Large intestine (tissue), 3 donors: Measurements from ENCODE around the gene VPS35. TPM values are rescaled to one million over a fixed set of nuclear protein-coding genes. Genes with fewer than 3 reads are reported as not detected.
"Not testable (repeated sequence)": the region's sequence is repeated elsewhere in the genome, so short reads cannot be mapped to it uniquely, and the experiment has no call there.

Experiments
- DNase-seq, 2 donors: peaks; one replicate each; pipeline versions ENCODE4 v3.0.0 to v3.0.0-alpha.2; 2013
- H3K27ac ChIP-seq: one replicate; pipeline ENCODE4 v1.5.1; 2013; ENCODE audit warnings: low read length
- H3K27me3 ChIP-seq: 2 replicates; pipeline ENCODE4 v1.6.1; 2013; ENCODE audit warnings: low read length; ENCODE audit not compliant: control insufficient read depth, insufficient read depth
- H3K36me3 ChIP-seq: 2 replicates; pipeline ENCODE4 v1.6.1; 2013; ENCODE audit warnings: low read length; ENCODE audit not compliant: control insufficient read depth, insufficient read depth
- H3K4me1 ChIP-seq: one replicate; pipeline ENCODE4 v1.6.1; 2013; ENCODE audit warnings: low read length; ENCODE audit not compliant: control insufficient read depth, insufficient read depth
- H3K4me3 ChIP-seq: one replicate; pipeline ENCODE4 v1.5.1; 2013; ENCODE audit warnings: low read length
- H3K9me3 ChIP-seq: one replicate; pipeline ENCODE4 v1.6.1; 2013; ENCODE audit warnings: mild to moderate bottlenecking, low read depth, low read length, moderate library complexity; ENCODE audit not compliant: control insufficient read depth
- WGBS: methylation state at CpG from one replicate; pipeline ENCODE4 v1.1.5; 2013; ENCODE audit warnings: low lambda C conversion rate; ENCODE audit not compliant: insufficient coverage; 5-methylcytosine and 5-hydroxymethylcytosine counted together
- polyA plus RNA-seq: library from polyadenylated mRNA; unstranded; fragments of 120-200 nt; gene quantifications from one replicate; pipeline ENCODE4 v1.2.1, GENCODE V29; 2013

VPS35 gene
- polyA plus RNA-seq, 1 donor: 158 TPM

- no CpG with 5 or more reads among the region's 5 CpGs for WGBS
- Histone ChIP-seq H3K4me1 (peaks cover 3% of the 10 kb centered on the region), H3K27ac (no peak overlapping the region), H3K4me3 (no peak overlapping the region), H3K9me3 (peaks cover 2% of the 10 kb centered on the region), H3K36me3 (peaks cover 17% of the 10 kb centered on the region), H3K27me3 (no peaks in the 10 kb centered on the region)
- no peak for DNase-seq
These were observed 7.0 kb upstream of the VPS35 start for GRCh38 chr16:46695937-46696336.

GRCh38 chr16:46693598-46693997 is 4.6 kb upstream of the VPS35 start:
- WGBS: no CpG with 5 or more reads among the region's 2 CpGs
- Histone ChIP-seq H3K4me1 (peaks cover 7% of the 10 kb centered on the region), H3K4me3 (no peak overlapping the region), H3K27me3 (no peaks in the 10 kb centered on the region), H3K9me3 (peaks cover 2% of the 10 kb centered on the region), H3K36me3 (peaks cover 17% of the 10 kb centered on the region), H3K27ac (no peak overlapping the region)
- no peak for DNase-seq

GRCh38 chr16:46691726-46692125 is 2.7 kb upstream of the VPS35 start:
- Histone ChIP-seq H3K4me3 (no peak overlapping the region), H3K9me3 (peaks cover 2% of the 10 kb centered on the region), H3K27me3 (no peaks in the 10 kb centered on the region), H3K27ac (peak overlapping the region; percentile 96), H3K36me3 (peaks cover 13% of the 10 kb centered on the region), H3K4me1 (peaks cover 7% of the 10 kb centered on the region)
- WGBS: no CpG with 5 or more reads among the region's 4 CpGs
- peak in 1 of 2 donors; percentile 55 for DNase-seq

GRCh38 chr16:46690281-46691178 is 1.6 kb upstream of the VPS35 start:
- H3K27ac ChIP-seq: peak overlapping the region; percentile 96
- H3K27me3 ChIP-seq: no peaks in the 10 kb centered on the region
- H3K9me3 ChIP-seq: peaks cover 2% of the 10 kb centered on the region
- H3K36me3 ChIP-seq: peaks cover 7% of the 10 kb centered on the region
- WGBS: no CpG with 5 or more reads among the region's 21 CpGs
- peak overlapping the region; percentile 81 for H3K4me3 ChIP-seq
- H3K4me1 ChIP-seq: peaks cover 7% of the 10 kb centered on the region
- peak; percentile 70 to 85 for DNase-seq

- DNase-seq: peak; percentile 97 to 98
- H3K4me3 ChIP-seq: peak within 1 kb of the TSS; percentile 81
- H3K27me3 ChIP-seq: no peaks in the 10 kb centered on the region
- H3K9me3 ChIP-seq: peaks cover 2% of the 10 kb centered on the region
- WGBS: 0% methylated on average over 5 of the region's 79 CpGs
- peak within 1 kb of the TSS; percentile 96 for H3K27ac ChIP-seq
- H3K36me3 ChIP-seq: peaks cover 4% of the 10 kb centered on the region
- H3K4me1 ChIP-seq: peaks cover 7% of the 10 kb centered on the region
These were observed 645 bp upstream of the VPS35 start, which contains the start of gene ORC6 for GRCh38 chr16:46689365-46690280. Gene ORC6 (plus strand): TSS chr16:46689659. CDS start chr16:46689706, 47 bp downstream.

GRCh38 chr16:46688101-46688653 is 801 bp downstream of the VPS35 start:
- Histone ChIP-seq H3K4me1 (peaks cover 11% of the 10 kb centered on the region), H3K27me3 (no peaks in the 10 kb centered on the region), H3K4me3 (peak overlapping the region; percentile 81), H3K9me3 (peaks cover 2% of the 10 kb centered on the region), H3K27ac (peak overlapping the region; percentile 96), H3K36me3 (no peaks in the 10 kb centered on the region)
- WGBS: no CpG with 5 or more reads among the region's 14 CpGs
- no peak for DNase-seq

GRCh38 chr16:46687486-46687885 is 1.5 kb downstream of the VPS35 start:
- peak in 1 of 2 donors; percentile 23 for DNase-seq
- H3K27ac ChIP-seq: peak overlapping the region; percentile 96
- peak overlapping the region; percentile 81 for H3K4me3 ChIP-seq
- no peaks in the 10 kb centered on the region for H3K27me3 ChIP-seq
- peaks cover 2% of the 10 kb centered on the region for H3K9me3 ChIP-seq
- no peaks in the 10 kb centered on the region for H3K36me3 ChIP-seq
- H3K4me1 ChIP-seq: peaks cover 14% of the 10 kb centered on the region
- 81% methylated on average over 4 of the region's 9 CpGs for WGBS

- Histone ChIP-seq H3K4me1 (peaks cover 17% of the 10 kb centered on the region), H3K4me3 (peak overlapping the region; percentile 81), H3K27ac (peak overlapping the region; percentile 96), H3K36me3 (no peaks in the 10 kb centered on the region), H3K9me3 (peaks cover 2% of the 10 kb centered on the region), H3K27me3 (no peaks in the 10 kb centered on the region)
- 0% methylated on average over 1 of the region's 5 CpGs for WGBS
- no peak for DNase-seq
These were observed 2.0 kb downstream of the VPS35 start for GRCh38 chr16:46686815-46687473.

GRCh38 chr16:46681867-46682266 is 7.1 kb downstream of the VPS35 start:
- DNase-seq: peak; percentile 25 to 57
- H3K9me3 ChIP-seq, H3K4me3 ChIP-seq, H3K27me3 ChIP-seq: not testable (repeated sequence)
- peak overlapping the region; percentile 56 for H3K27ac ChIP-seq
- peaks cover 30% of the 10 kb centered on the region for H3K36me3 ChIP-seq
- peaks cover 18% of the 10 kb centered on the region for H3K4me1 ChIP-seq
- WGBS: 0% methylated on average over 2 of the region's 2 CpGs
